OCI-LY7 (cell line): ENCODE results near the gene ADAMTSL3. TPM values are rescaled to one million over a fixed set of nuclear protein-coding genes. Genes with fewer than 3 reads are reported as not detected.
A peak's percentile ranks its signal among the peaks of the same experiment; 100 is the strongest.
"Not testable (repeated sequence)": the region's sequence is repeated elsewhere in the genome, so short reads cannot be mapped to it uniquely, and the experiment has no call there.

ENCODE experiments used
- BruUV-seq: library from RNA; stranded (reverse); fragments of 400-500 nt; replicated peaks from 2 replicates; lab custom pipeline; 2021; lab: Mats Ljungman, UMichigan
- CTCF ChIA-PET: fragments of 300-600 bp; sonication (Branson Sonifier 250); formaldehyde crosslinking; loops from one replicate; lab custom pipeline; 2022; ENCODE audit warnings: antibody characterized with exemption; ENCODE audit not compliant: unreplicated experiment; lab: Charles Lee
- POLR2A ChIA-PET: fragments of 300-600 bp; sonication (Branson Sonifier 250); formaldehyde crosslinking; loops from one replicate; lab custom pipeline; 2022; ENCODE audit warnings: antibody characterized with exemption; lab: Charles Lee
- DNase-seq: peaks from one replicate; pipeline ENCODE4 v3.0.0-alpha.2; 2015; ENCODE audit warnings: low spot score
- H2AFZ ChIP-seq: fragments of 200-600 bp; sonication (generic), shearing (Covaris generic); 2 replicates; pipeline ENCODE4 v1.6.1; 2014; ENCODE audit warnings: mild to moderate bottlenecking, antibody characterized with exemption, low read length, moderate library complexity
- H3K27ac ChIP-seq: fragments of 200-600 bp; sonication (generic); 2 replicates; pipeline ENCODE4 v1.5.1; 2014; ENCODE audit warnings: mixed run types, low read depth, mild to moderate bottlenecking, moderate library complexity, low read length, inconsistent platforms; ENCODE audit not compliant: poor library complexity, severe bottlenecking
- H3K36me3 ChIP-seq: fragments of 200-600 bp; sonication (generic); 2 replicates; pipeline ENCODE4 v1.6.1; 2014; ENCODE audit warnings: mild to moderate bottlenecking, antibody characterized with exemption, low read length, moderate library complexity, mixed read lengths; ENCODE audit not compliant: insufficient read depth
- H3K4me1 ChIP-seq: fragments of 200-600 bp; sonication (generic); 2 replicates; pipeline ENCODE4 v1.5.1; 2014; ENCODE audit warnings: mild to moderate bottlenecking, low read length; ENCODE audit not compliant: insufficient read depth, poor library complexity, severe bottlenecking
- H3K4me2 ChIP-seq: fragments of 200-600 bp; sonication (generic); 2 replicates; pipeline ENCODE4 v1.6.1; 2014; ENCODE audit warnings: mild to moderate bottlenecking, low read length
- H3K4me3 ChIP-seq: fragments of 200-600 bp; sonication (generic); 2 replicates; pipeline ENCODE4 v1.5.1; 2014; ENCODE audit warnings: mild to moderate bottlenecking, low read depth, low read length; ENCODE audit not compliant: poor library complexity, severe bottlenecking
- H3K79me2 ChIP-seq: fragments of 200-600 bp; sonication (generic); 2 replicates; pipeline ENCODE4 v1.6.1; 2016; ENCODE audit warnings: low read depth, mild to moderate bottlenecking, low read length, moderate library complexity, mixed read lengths; ENCODE audit not compliant: insufficient read depth
- H3K9me2 ChIP-seq: fragments of 200-600 bp; sonication (generic); 2 replicates; pipeline ENCODE4 v1.6.1; 2016; ENCODE audit warnings: mild to moderate bottlenecking, low read length, mixed read lengths; ENCODE audit not compliant: insufficient read depth
- H3K9me3 ChIP-seq: fragments of 200-600 bp; sonication (generic); 2 replicates; pipeline ENCODE4 v1.6.1; 2014; ENCODE audit warnings: mild to moderate bottlenecking, mixed run types, low read length, mixed read lengths
- H4K20me1 ChIP-seq: fragments of 200-600 bp; sonication (generic); 2 replicates; pipeline ENCODE4 v1.6.1; 2014; ENCODE audit warnings: mild to moderate bottlenecking, antibody characterized with exemption, low read length, moderate library complexity, mixed read lengths; ENCODE audit not compliant: insufficient read depth
- EZH2phosphoT487 ChIP-seq: fragments of 200-600 bp; sonication (generic); IDR thresholded peaks from 2 replicates; pipeline ENCODE4 v1.6.1; 2018; ENCODE audit warnings: low read depth, borderline replicate concordance, mild to moderate bottlenecking, mixed run types, antibody characterized with exemption, low read length, moderate library complexity, mixed read lengths
- intact Hi-C: fragments of 100-400 bp; cut with micrococcal nuclease; formaldehyde crosslinking; loops from one replicate; pipeline ENCODE4 v1.10.0; 2022; ENCODE audit not compliant: unreplicated experiment
- total RNA-seq, 2 experiments: library from RNA; depleted of rRNA in 1 of 2; stranded (reverse); fragments of >200 nt in 1 of 2; shearing (Covaris generic) in 1 of 2; gene quantifications; 2 replicates each; pipeline ENCODE4 v1.2.3, GENCODE V29; 2014 to 2022
- TF ChIP-seq, protein P1 (sequence below): fragments of 200-600 bp; sonication (generic); conservative IDR thresholded peaks from 2 replicates; pipeline ENCODE4 v1.5.1; 2014; ENCODE audit warnings: mild to moderate bottlenecking, antibody characterized with exemption, low read length, moderate library complexity, mixed read lengths

The ADAMTSL3 gene
- total RNA-seq, 2 experiments from 2014 or later, result not detected

DNA sequence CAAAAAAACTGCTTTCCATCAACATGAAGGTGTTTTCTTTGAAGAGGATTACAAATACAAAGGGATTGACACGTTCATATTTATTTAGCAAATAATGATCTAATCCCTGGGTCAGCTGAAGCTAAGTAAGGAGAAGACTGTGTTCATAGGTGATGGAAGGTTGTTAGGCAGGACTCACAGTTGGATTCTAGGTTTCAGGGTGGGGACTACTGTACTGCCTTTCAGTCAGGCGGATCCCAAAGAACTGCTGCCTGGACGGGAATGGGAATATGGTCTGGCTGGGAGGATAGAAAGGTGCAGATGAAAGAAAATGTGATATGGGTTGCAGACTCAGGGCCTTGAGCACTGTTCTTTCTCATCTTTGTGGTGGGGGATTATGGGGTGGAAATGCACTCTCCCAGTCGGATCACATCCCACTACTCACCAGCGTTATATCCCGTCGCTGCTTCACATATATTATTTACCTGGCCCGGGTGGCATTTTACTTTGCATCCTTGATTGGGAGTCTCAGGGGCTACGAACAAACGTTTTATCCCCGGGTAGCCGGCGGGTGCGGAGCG lies 425.5 kb downstream of the ADAMTSL3 start:
- H3K79me2 ChIP-seq, intact Hi-C loops, H4K20me1 ChIP-seq, H3K27ac ChIP-seq, CTCF ChIA-PET, H3K9me3 ChIP-seq, DNase-seq, H3K4me1 ChIP-seq, BruUV-seq, H3K36me3 ChIP-seq, H3K9me2 ChIP-seq, POLR2A ChIA-PET: not testable (repeated sequence)
- peak overlapping the region; percentile 66 for H3K4me2 ChIP-seq
- peak overlapping the region; percentile 64 for H3K4me3 ChIP-seq
- peak overlapping the region; percentile 80 for H2AFZ ChIP-seq

DNA sequence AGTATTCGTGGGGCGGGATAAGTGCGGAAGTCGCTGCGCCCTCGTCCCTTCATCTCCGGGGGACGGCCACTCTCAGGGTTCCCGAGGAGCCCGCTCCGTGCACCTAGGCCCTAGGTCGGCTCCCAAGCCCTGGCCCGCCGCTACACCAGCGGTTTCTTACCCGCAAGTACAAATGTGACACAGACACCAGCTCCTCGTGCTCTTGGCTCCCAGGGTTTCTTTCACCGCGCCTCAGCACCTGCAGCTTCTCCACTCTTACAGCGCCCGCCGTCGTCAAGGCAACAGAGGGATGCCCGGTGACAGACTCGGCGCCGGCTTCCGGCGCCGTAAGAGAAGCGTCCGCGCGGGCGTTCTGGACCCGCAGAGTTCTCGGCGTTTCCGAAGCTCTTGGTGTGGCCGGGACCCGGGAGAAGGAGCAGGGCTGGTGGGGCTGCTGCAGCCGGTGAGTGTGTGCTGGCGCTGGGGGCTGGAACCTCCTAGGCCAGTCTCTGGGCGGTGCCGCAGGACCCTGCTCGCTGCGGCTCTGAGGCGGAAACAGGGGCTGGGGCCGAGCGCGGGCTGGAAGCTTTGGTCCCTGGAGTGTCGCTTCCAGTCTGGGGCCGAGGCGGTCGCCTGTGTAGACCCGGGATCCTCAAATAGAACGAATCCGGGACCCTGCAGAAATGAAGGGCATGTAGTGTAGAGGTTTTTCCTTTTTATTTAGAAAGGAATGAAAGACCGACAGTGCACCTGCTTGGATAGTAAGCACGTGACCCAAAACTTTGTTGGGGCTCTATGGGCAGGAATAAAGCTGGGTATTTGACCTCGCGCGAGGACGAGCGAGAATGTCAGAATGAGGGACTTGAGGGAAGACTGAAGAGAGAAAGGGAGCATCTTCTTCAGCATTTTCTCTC lies 426.2 kb downstream of the ADAMTSL3 start:
- no peaks in the 10 kb centered on the region for H3K9me3 ChIP-seq
- H3K4me3 ChIP-seq, result peak overlapping the region; percentile 64
- TF ChIP-seq, protein P1, sequence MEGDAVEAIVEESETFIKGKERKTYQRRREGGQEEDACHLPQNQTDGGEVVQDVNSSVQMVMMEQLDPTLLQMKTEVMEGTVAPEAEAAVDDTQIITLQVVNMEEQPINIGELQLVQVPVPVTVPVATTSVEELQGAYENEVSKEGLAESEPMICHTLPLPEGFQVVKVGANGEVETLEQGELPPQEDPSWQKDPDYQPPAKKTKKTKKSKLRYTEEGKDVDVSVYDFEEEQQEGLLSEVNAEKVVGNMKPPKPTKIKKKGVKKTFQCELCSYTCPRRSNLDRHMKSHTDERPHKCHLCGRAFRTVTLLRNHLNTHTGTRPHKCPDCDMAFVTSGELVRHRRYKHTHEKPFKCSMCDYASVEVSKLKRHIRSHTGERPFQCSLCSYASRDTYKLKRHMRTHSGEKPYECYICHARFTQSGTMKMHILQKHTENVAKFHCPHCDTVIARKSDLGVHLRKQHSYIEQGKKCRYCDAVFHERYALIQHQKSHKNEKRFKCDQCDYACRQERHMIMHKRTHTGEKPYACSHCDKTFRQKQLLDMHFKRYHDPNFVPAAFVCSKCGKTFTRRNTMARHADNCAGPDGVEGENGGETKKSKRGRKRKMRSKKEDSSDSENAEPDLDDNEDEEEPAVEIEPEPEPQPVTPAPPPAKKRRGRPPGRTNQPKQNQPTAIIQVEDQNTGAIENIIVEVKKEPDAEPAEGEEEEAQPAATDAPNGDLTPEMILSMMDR, result no peak
- no peak for TF ChIP-seq EZH2phosphoT487
- ChIA-PET POLR2A (no interaction called here), CTCF (no interaction called here)
- H3K36me3 ChIP-seq, result no peaks in the 10 kb centered on the region
- intact Hi-C loops, result no loop called here
- peak; percentile 53 for DNase-seq
- peak overlapping the region; percentile 80 for H2AFZ ChIP-seq
- H3K4me2 ChIP-seq, result peak overlapping the region; percentile 66
- H3K79me2 ChIP-seq, result no peaks in the 10 kb centered on the region
- H3K27ac ChIP-seq, result no peak overlapping the region
- no TSS peak for BruUV-seq
- H4K20me1 ChIP-seq, result no peaks in the 10 kb centered on the region
- no peaks in the 10 kb centered on the region for H3K9me2 ChIP-seq
- H3K4me1 ChIP-seq, result no peaks in the 10 kb centered on the region

DNA sequence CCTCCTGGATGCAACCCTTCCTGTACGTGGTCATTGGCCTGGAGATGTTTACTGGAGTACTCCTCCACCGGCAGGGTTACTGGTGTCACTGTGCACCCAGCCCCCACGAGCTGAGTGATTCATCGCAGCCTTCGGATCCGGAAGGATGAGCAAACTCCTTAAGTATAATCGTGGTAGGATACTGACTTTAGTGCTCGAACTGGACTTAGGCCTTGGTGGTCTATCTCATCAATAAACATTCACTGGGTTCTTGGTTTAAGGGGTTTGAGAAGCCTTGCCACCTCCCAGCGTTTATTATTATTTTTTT lies 426.8 kb downstream of the ADAMTSL3 start:
- DNase-seq, CTCF ChIA-PET, H3K36me3 ChIP-seq, H4K20me1 ChIP-seq, intact Hi-C loops, H3K4me1 ChIP-seq, H3K27ac ChIP-seq, H3K9me2 ChIP-seq, POLR2A ChIA-PET, H3K9me3 ChIP-seq, BruUV-seq, H3K79me2 ChIP-seq: not testable (repeated sequence)
- peak overlapping the region; percentile 64 for H3K4me3 ChIP-seq
- H3K4me2 ChIP-seq, result peak overlapping the region; percentile 66; the same call in 1 of the 2 replicates
- peak overlapping the region; percentile 80; the same call in 1 of the 2 replicates for H2AFZ ChIP-seq
